Suppressor macrophage treated with lipopolysaccharide for 1 hour (primary cell): ENCODE results near the gene TMED1.

Experiments used
- DNase-seq, 3 donors: peaks; one replicate each; pipeline ENCODE4 v3.0.0-alpha.2; 2020 to 2022

The TMED1 gene

GRCh38 chr19:10831987-10832938 lies 3.7 kb downstream of the TMED1 start:
- peak in 1 of 3 donors; percentile 13 for DNase-seq

GRCh38 chr19:10830931-10831779 lies 4.9 kb downstream of the TMED1 start:
- DNase-seq: no peak

GRCh38 chr19:10830370-10830769 lies 5.6 kb downstream of the TMED1 start:
- DNase-seq: no peak

GRCh38 chr19:10829967-10830366 lies 6.0 kb downstream of the TMED1 start:
- DNase-seq: no peak

- no peak for DNase-seq
These were observed 6.8 kb downstream of the TMED1 start for GRCh38 chr19:10828981-10829821.

GRCh38 chr19:10826846-10827245 lies 9.2 kb downstream of the TMED1 start:
- no peak for DNase-seq

- no peak for DNase-seq
These were observed 9.8 kb downstream of the TMED1 start for GRCh38 chr19:10826231-10826630.

GRCh38 chr19:10823690-10824089 lies 12.3 kb downstream of the TMED1 start:
- DNase-seq: no peak

GRCh38 chr19:10820173-10820572 lies 15.8 kb downstream of the TMED1 start:
- peak in 1 of 3 donors; percentile 16 for DNase-seq

GRCh38 chr19:10819124-10820060 lies 16.6 kb downstream of the TMED1 start:
- DNase-seq: no peak

- no peak for DNase-seq
These were observed 17.5 kb downstream of the TMED1 start for GRCh38 chr19:10818301-10819123.

GRCh38 chr19:10817291-10818038 lies 18.5 kb downstream of the TMED1 start:
- DNase-seq: no peak

GRCh38 chr19:10816691-10817090 lies 19.3 kb downstream of the TMED1 start:
- no peak for DNase-seq

- no peak for DNase-seq
These were observed 19.9 kb downstream of the TMED1 start for GRCh38 chr19:10815969-10816644.

- no peak for DNase-seq
These were observed 20.9 kb downstream of the TMED1 start for GRCh38 chr19:10815007-10815536.

GRCh38 chr19:10812902-10813404 lies 23.1 kb downstream of the TMED1 start:
- peak; percentile 93 to 94 (median 93) for DNase-seq

- DNase-seq: no peak
These were observed 23.8 kb downstream of the TMED1 start for GRCh38 chr19:10812196-10812595.

- no peak for DNase-seq
These were observed 24.5 kb downstream of the TMED1 start for GRCh38 chr19:10811391-10812111.
